Suppressor macrophage treated with lipopolysaccharide for 1 hour (primary cell): ENCODE measurements around the gene PHLDB1.
"Not testable (repeated sequence)": the region's sequence is repeated elsewhere in the genome, so short reads cannot be mapped to it uniquely, and the experiment has no call there.

Source experiments
- DNase-seq, 3 donors: peaks; one replicate each; pipeline ENCODE4 v3.0.0-alpha.2; 2020 to 2022

The PHLDB1 gene

DNA sequence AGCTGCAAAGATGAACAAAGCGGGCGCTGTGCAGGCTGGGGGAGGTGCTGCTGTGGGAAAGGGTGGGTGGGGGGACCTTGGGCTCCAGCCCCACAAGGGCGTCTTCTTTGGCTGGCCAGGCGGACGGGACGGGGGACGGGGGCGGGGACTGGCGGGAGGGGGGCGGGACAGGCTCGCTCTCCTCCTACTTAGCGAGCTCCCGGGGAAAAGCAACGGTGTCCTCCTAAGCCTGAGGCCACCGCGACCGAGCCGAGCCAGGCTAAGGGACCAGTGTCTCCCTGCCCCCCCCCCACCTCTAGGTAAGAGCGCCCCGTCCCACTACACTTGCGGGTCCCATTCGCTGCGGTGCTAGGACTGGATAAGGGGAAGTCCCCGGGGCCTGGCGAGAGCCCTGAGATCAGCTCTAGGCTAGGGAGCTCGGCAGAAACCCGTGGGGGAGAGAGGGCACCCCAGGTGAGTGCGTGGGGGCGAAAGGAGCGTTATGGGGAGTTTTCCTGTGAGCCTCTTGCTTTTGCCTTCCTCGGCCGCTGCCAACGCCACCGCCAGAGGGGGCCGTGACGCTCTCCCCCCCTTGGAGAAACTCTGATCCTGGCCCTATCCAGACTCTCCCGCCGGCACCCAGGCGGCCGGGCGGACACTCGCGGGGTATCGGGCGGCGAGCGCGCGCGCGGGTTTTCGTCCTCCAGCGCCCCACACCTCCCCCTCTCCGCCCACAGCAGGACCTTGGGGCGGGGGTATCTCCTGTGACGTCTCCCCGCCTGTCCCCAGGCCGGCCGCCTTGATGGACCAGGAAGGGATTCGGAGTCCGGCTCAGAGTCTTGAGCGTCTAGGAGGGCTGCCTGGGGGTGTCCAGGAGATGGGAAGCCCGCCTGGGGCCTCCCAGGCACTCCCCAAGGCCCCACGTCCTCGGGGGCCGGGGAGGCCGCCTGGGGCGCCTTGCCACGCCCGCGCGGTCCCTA lies at the start of gene PHLDB1:
Gene PHLDB1 (plus strand): TSS at position 215 of the 959 bp plus-strand sequence. CDS start 6,222 bp downstream, outside the sequence.
- peak; percentile 69 to 83 (median 71) for DNase-seq

DNA sequence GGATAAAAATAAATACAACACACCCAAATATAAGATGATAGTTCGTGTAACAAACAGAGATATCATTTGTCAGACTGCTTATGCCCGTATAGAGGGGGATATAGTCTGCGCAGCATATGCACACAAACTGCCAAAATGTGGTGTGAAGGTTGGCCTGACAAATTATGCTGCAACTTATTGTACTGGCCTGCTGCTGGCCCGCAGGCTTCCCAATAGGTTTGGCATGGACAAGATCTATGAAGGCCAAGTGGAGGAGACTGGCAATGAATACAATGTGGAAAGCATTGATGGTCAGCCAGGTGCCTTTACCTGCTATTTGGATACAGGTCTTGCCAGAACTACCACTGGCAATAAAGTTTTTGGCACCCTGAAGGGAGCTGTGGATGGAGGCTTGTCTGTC lies 46.6 kb upstream of the PHLDB1 start:
- no peak for DNase-seq

DNA sequence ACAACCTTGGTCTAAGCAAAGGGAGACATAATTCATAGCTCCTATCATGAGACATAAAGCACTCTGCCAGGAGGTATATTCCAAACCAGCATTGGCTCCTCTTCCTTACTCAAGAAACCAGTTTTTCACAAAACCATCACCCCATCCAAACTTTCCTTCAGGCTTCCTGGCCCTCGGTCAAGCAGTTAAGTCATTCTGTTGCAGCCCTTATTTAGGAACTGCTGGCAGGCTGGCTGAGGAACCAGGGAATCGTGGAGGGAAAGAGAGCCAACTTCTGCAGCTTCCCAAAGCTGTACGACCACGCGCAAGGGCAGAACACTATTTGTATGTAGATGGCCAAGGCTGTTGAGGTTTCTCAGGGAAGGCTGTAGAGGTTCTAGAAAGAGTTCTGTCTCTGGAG lies 42.4 kb upstream of the PHLDB1 start:
- peak in 1 of 3 donors; percentile 3 for DNase-seq

DNA sequence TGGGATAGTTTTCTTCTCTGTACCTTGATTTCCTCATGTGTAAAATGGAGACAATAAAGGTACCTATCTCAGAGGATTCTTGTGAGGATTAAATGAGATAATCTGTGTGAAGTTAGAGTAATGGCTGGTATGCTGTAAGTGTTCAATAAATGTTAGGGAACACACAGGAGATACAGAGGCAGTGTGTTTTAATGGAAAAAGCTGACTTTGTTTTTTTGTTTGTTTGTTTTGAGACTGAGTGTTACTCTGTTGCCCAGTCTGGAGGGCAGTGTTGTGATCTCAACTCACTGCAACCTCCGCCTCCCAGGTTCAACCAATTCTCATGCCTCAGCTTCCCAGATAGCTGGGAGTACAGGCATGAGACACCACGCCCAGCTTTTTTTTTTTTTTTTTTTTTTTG lies 37.7 kb upstream of the PHLDB1 start:
- no peak for DNase-seq

DNA sequence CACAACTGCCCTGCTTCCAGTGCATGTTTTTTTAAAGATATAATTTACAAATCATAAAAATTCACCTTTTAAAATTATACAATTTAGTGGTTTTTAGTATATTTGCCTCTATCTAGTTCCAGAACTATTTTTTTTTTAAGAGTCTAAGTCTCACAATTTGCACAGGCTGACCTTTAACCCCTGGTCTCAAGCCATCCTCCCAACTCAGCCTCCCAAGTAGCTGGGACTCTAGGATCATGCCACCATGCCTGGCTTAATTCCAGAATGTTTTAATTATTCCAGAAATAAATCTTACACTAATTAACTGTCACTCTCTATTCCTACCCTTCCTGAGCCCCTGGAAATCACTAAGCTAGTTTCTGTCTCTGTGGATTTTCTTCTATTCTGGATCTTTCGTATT lies 36.6 kb upstream of the PHLDB1 start:
- no peak for DNase-seq

DNA sequence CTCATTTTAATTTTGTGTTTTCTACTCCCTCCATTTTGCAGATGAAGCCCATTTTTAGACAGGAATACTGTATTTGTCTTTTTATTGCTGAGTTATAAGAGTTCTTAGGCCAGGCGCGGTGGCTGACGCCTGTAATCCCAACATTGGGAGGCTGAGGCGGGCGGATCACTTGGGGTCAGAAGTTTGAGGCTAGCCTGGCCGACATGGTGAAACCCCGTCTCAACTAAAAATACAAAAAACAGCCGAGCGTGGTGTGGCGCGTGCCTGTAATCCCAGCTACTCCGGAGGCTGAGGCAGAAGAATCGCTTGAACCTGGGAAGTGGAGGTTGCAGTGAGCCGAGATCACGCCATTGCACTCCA lies 35.7 kb upstream of the PHLDB1 start:
- DNase-seq, result peak in 2 of 3 donors; percentile 13 to 21

DNA sequence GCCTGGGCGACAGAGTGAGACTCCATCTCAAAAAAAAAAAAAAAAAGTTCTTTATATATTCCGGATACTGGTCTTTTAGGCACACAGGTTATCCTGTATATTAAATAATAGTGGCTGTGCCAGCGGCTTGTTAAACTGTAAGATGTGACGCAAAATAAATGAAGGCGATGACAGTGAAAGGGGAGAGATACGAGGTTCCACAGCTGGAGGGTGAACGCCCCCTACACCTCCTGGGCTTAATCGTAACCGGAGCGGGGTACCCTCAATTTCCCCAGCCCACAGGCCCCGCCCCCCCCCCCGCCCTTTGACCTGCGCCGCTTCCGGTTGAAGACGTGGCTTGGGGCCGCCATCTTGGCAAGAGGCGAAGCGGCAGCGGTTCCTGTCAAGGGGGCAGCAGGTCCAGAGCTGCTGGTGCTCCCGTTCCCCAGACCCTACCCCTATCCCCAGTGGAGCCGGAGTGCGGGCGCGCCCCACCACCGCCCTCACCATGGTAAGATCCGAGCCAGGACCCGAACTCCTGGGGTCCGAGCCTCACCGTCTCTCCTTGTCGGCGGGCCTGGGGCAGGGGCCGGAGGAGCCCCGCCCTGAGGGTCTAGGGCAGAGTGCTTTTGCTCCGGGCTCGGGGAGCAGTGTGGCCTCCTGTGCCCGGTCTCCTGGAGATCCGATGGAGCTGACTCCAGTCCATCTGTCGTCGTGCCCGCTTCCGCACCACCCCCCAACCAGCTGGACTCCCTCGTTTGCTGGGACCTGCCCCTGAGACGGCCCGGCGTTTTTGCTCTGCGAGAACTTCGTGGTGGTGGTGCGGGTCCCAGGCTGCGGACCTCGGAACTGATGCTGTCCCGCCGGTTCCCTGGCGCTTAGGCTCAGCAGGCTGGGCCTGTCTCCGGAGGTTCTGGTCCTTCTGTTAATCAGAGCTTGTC lies 35.1 kb upstream of the PHLDB1 start, which contains the start of gene ARCN1:
Gene ARCN1 (plus strand): TSS at position 349 of the 920 bp plus-strand sequence. CDS start 139 bp downstream, at position 488.
- peak; percentile 75 to 91 (median 85) for DNase-seq

DNA sequence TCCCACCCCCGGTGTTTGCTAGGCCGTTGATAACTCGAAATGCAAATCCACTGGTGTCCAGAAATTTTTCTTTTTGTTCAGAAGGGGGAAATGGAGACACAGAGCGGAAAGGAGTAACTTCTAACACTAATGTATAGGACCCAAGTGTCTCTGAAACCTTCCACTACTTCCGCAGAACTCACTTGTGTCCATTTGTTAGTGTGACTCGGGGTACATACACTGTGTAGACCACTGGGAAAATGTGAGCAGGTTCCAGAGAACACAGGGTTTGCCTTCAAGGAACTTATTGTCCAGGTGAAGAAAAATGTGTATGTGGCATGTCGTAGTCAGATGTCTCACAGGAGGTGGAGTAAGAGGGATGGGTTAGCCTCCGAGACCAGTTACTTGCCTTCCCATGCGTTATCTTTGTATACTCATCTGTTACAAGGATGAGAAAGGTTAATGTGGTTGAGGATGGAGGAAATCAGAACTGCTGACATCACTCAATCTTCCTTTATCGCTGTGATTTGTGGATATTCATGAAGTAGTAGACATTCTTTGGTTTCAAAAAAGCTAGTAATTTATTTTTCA lies 34.3 kb upstream of the PHLDB1 start:
- DNase-seq, result peak; percentile 6 to 22 (median 18)

DNA sequence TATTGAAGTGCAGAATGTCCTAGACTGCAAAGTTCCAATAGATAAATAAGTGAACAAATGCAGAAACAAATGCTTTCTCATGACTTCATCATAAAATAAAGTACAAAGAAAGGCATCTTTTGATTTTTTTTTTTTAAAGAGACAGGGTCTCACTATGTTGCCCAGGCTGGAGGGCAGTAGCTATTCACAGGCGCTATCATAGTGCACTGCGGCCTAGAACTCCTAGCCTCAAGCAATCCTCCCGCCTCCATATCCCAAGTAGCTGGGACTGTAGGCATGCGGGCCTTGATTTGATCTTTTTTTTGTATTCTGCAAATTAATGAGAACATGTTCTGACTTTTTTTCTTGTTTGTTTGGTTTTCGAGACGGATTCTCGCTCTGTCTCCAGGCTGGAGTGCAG lies 32.8 kb upstream of the PHLDB1 start:
- DNase-seq, result no peak

DNA sequence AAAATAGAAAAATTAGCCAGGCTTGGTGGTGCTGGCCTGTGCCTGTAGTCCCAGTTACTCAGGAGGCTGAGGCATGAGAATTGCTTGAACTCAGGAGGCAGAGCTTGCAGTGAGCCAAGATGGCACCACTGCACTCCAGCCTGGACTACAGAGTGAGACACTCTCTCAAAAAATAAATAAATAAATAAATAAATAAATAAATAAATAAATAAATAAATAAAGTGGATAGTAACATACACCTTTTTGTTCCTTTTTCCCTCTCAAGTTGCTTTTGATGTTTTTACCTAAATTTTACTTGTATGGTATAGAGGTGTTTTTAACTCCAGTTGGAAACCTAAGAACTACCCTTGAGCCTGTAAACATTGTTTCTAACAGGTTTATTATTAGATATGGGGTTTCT lies 29.4 kb upstream of the PHLDB1 start:
- DNase-seq, result not testable (repeated sequence)

DNA sequence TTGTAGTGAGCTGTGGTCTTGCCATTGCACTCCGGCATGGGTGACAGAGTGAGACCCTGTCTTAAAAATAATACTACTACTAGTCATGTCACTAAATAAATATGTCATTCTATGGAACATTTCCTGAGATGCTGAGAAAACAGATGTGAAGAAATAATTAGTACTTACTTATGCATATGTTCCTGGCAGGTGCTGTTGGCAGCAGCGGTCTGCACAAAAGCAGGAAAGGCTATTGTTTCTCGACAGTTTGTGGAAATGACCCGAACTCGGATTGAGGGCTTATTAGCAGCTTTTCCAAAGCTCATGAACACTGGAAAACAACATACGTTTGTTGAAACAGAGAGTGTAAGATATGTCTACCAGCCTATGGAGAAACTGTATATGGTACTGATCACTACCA lies 26.4 kb upstream of the PHLDB1 start:
- no peak for DNase-seq

DNA sequence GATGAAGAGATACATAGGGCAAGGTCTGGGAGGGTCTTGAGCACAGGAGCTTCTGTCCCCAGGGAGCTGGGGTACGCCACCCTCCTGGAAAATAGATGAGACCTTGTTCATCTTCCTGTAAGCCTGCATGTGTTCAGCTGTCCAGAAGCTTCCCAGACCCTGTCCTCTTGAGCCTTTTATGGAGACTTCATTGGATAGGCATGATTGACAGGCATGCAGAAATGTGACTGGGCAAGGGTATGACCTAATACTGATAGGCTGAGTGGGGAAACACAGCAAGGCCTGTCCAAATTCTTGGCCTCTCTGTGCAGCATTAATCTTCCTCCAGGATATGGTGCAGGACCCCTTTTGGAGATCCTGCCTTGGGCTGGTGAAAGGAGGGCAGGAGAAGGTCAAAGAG lies 19.5 kb upstream of the PHLDB1 start:
- DNase-seq, result no peak

DNA sequence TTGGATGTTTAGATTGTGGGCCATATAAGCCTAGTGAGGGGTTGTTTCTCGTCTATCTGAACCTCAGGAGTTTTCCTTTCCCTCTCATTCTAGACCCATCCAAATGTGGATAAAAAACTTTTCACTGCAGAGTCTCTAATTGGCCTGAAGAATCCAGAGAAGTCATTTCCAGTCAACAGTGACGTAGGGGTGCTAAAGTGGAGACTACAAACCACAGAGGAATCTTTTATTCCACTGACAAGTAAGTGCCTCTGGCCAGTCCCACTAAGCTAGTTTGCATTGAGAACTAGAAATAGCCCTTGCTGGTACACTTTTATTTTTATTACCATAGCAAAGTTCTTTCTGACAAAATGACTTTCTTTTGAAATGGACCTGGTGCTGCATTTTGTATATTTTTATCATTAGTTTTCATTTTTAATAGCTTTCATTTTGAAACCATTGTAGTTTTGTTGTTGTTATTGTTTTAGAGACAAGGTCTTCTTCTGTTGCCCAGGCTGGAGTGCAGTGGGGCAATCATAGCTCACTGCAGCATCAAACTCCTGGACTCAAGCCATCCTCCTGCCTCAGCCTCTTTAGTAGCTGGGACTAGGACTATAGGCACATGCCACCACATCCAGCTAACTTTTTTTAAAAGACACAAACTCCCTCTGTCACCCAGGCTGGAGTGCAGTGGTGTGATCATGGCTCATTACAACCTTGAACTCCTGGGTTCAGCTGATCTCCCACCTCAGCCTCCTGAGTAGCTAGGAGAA lies 14.6 kb upstream of the PHLDB1 start:
- no peak for DNase-seq

DNA sequence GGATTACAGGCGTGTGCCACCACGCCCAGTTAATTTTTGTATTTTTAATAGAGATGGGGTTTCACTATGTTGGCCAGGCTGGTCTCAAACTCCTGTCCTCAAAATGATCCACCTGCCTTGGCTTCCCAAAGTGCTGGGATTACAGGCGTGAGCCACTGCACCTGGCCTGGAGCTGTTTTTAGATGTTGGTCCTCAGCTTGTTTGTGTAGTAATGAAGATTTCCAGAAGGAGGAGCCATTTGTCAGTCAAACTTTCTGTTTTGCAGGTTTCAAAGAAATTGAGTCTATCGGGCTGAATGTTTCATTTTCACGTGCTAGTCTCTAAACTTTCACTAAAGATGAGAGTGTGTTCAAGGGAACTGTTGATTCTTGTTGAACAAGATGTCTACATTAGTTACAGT lies 12.4 kb upstream of the PHLDB1 start:
- DNase-seq, result peak; percentile 54 to 75 (median 64)

DNA sequence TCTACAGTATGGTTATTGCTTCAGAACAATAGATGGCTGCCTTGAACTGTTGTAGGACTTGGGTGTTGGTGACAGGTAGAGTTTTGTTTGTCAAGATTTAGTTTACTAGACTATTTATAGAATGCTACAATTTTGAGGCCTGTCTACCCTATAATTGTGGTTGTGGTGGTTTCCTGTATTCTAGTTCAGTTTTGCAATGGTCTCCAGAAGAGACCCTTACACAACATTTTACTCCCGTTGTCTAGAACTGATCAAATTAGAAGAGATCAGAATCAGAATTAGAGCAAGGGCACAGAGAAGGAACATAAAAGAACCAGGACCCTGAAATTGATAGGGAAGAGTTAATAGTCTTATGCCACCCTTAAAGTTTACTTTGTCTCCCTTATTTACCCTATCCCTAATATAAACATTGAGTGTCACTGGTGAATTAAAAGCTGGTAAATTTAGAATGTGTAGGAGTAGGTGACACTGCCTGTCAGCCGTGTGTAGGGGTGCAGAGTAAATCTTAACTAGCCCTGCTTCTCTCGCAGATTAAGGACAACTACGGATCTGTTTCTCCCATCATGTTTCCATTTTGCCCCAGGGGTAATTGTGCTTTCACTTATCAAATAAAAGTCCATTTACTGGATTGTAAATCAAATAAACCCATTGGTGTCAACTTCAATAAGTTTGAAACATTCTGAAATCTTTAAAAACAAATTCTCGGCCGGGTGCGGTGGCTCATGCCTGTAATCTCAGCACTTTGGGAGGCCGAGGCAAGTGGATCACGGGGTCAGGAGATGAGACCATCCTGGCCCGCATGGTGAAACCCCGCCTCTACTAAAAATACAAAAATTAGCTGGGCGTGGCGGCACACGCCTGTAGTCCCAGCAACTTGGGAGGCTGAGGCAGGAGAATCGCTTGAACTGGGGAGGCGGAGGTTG lies 10.9 kb upstream of the PHLDB1 start:
- DNase-seq, result no peak

DNA sequence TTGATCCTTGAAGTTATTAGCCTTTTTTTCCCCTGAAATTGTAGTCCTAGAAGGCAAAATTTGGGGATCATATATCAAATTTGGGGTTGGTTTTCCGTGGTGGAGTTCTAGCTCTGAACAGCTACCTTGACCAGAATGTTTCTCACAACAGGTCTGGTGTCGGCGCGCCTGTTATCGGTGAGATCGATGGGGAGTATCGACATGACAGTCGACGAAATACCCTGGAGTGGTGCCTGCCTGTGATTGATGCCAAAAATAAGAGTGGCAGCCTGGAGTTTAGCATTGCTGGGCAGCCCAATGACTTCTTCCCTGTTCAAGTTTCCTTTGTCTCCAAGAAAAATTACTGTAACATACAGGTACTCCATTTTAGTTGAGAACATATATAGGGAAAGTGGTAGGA lies 9.9 kb upstream of the PHLDB1 start:
- DNase-seq, result no peak

DNA sequence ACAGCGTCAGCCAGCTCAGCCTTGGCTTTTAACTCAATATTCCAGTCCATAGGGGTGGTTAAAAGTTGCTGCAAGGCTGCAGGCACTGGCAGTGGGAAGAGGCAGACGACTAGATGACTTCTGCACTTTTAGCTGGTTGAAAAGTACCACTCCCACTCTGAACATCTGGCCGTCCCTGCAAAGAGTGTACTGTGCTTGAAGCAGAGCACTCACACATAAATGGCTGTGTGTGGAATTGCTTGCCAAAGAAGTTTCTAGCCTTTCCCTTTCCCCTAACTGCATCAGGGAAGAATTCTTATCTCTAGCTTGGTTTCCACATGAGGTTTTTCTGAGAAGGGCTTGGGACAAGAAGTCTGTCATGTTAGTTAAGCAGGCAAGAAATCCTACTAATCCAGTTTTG lies 5.1 kb upstream of the PHLDB1 start:
- DNase-seq, result no peak

DNA sequence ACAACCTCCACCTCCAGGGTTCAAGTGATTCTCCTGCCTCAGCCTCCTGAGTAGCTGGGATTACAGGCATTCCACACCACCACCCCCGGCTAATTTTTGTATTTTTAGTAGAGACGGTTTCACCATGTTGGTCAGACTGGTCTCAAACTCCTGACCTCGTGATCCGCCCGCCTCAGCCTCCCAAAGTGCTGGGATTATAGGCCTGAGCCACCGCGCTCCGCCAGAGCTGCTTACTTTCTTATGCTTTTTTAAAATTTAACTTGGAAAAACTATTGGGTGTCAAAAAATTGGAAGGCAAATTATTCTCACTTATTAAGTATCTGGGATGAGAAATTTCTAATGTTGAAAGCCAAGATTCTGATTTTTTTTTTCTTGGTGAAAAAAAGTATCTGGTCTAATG lies 3.7 kb upstream of the PHLDB1 start:
- not testable (repeated sequence) for DNase-seq

DNA sequence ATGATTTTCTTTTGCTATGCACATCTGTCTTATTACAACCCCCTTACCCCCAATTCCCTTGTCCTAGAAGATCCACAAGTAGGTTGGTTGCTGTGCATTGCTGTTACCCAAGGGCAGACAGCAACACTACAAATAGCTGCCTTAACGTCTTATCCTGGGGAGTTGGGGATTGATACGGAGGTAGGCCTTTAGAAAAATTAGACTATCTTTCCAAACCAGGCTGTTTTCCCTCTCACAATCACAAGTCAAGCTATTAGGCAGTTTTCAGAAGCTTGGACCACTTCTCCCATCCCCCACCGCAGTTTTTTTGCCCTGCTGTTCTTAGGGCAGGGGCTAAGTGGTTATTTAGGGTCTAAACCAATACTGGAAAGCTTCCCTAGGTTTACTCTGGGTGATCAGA lies 2.8 kb upstream of the PHLDB1 start:
- no peak for DNase-seq

DNA sequence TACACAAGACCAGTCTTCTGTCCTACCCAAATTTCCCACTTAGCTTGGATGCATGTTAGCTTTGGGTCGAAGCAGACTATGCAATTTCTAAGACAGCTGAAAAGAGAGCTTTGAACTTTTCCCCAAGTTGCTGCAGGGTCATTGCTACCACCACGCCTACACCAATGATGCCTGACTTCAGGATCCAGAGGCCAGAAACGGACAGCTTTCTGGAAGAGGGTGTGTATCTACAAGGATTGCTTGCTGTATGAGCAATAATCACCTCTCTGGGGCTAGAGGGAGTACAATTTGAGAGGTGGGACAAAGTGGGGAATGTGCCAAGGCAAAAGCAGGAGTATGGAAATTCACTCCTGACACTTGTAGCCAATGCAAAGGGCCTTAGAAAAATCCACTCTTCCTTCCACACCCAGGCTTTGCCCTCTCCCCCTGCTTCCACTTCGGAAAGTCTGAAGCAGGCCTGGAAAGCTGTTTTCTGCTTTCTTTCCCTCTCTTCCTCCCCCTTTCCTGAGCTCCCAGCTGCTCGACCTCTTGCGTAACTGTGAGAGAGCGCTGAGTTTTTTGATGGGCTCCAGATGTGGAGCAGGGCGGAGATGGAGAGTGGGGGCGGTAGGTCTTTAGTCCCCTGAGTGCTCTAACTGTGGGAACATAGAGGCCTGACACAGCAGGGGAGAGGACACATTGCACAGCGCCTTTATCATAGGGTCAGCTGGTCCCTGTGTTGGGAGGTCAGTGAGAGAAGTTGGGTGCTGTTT lies 2.1 kb upstream of the PHLDB1 start:
- peak; percentile 27 to 62 (median 48) for DNase-seq
